GM23338 (cell line): Measurements from ENCODE around the gene KCNK10. TPM values are rescaled to one million over a fixed set of nuclear protein-coding genes. Genes with fewer than 3 reads are reported as not detected.
A peak's percentile ranks its signal among the peaks of the same experiment; 100 is the strongest.

Experiments
- ATAC-seq: fragments of 200-7000 bp; cut with Tn5 transposase; 3 replicates; pipeline ENCODE4 v1.9.1; 2020
- DNase-seq: peaks from one replicate; pipeline ENCODE4 v3.0.0-alpha.2; 2015; ENCODE audit warnings: low spot score
- H2AFZ ChIP-seq: fragments of 200-600 bp; sonication (generic); 2 replicates; pipeline ENCODE4 v1.8.0; 2016; ENCODE audit warnings: antibody characterized with exemption, mild to moderate bottlenecking, moderate library complexity
- H3F3A ChIP-seq: fragments of 200-600 bp; sonication (generic); replicated peaks from 2 replicates; pipeline ENCODE4 v1.8.0; 2017; ENCODE audit warnings: antibody characterized with exemption, mixed run types, low read depth
- H3K27ac ChIP-seq: fragments of 200-600 bp; sonication (generic); 2 replicates; pipeline ENCODE4 v1.6.1; 2016; ENCODE audit warnings: low read depth
- H3K27me3 ChIP-seq: fragments of 200-600 bp; sonication (generic); 2 replicates; pipeline ENCODE4 v1.8.0; 2016; ENCODE audit warnings: mild to moderate bottlenecking, mixed run types, moderate library complexity; ENCODE audit not compliant: insufficient read depth
- H3K36me3 ChIP-seq: fragments of 200-600 bp; sonication (generic); 2 replicates; pipeline ENCODE4 v1.8.0; 2016; ENCODE audit warnings: mild to moderate bottlenecking; ENCODE audit not compliant: insufficient read depth
- H3K4me1 ChIP-seq: fragments of 200-600 bp; sonication (generic); 2 replicates; pipeline ENCODE4 v1.8.0; 2016; ENCODE audit warnings: mild to moderate bottlenecking, moderate library complexity; ENCODE audit not compliant: insufficient read depth
- H3K4me2 ChIP-seq: fragments of 200-600 bp; sonication (generic); 2 replicates; pipeline ENCODE4 v1.7.1; 2017; ENCODE audit warnings: mixed run types
- H3K4me3 ChIP-seq: fragments of 200-600 bp; sonication (generic); 2 replicates; pipeline ENCODE4 v1.6.1; 2016; ENCODE audit warnings: mixed run types
- H3K79me2 ChIP-seq: fragments of 200-600 bp; sonication (generic); replicated peaks from 2 replicates; pipeline ENCODE4 v1.8.0; 2017; ENCODE audit warnings: mild to moderate bottlenecking; ENCODE audit not compliant: insufficient read depth
- H3K9me2 ChIP-seq: fragments of 200-600 bp; sonication (generic); 2 replicates; pipeline ENCODE4 v1.8.0; 2017; ENCODE audit not compliant: insufficient read depth
- H4K20me1 ChIP-seq: fragments of 200-600 bp; sonication (generic); replicated peaks from 2 replicates; pipeline ENCODE4 v1.8.0; 2017; ENCODE audit warnings: mild to moderate bottlenecking; ENCODE audit not compliant: insufficient read depth
- H3K27ac Mint-ChIP-seq: 2 replicates; pipeline ENCODE4 v1.8.0; 2020; ENCODE audit warnings: inconsistent platforms, mild to moderate bottlenecking, moderate library complexity, mixed read lengths
- H3K27me3 Mint-ChIP-seq: 3 replicates; pipeline ENCODE4 v1.8.0; 2022; ENCODE audit warnings: low read depth, mild to moderate bottlenecking, moderate library complexity, mixed read lengths, inconsistent platforms; ENCODE audit not compliant: insufficient read depth, poor library complexity
- H3K36me3 Mint-ChIP-seq: 3 replicates; pipeline ENCODE4 v1.8.0; 2021; ENCODE audit warnings: low read depth, mild to moderate bottlenecking, inconsistent platforms, moderate library complexity, mixed read lengths
- H3K4me1 Mint-ChIP-seq: 3 replicates; pipeline ENCODE4 v1.8.0; 2020; ENCODE audit warnings: mild to moderate bottlenecking, inconsistent platforms, mixed read lengths
- H3K4me3 Mint-ChIP-seq: 3 replicates; pipeline ENCODE4 v1.8.0; 2021; ENCODE audit warnings: moderate library complexity, mild to moderate bottlenecking, inconsistent platforms, mixed read lengths
- H3K9me3 Mint-ChIP-seq: 3 replicates; pipeline ENCODE4 v1.8.0; 2020; ENCODE audit warnings: moderate library complexity, mild to moderate bottlenecking, inconsistent platforms, mixed read lengths
- CREB1 ChIP-seq: fragments of 250-450 bp; sonication (Bioruptor Pico); IDR thresholded peaks from 2 replicates; pipeline ENCODE4 v1.5.0; 2020; ENCODE audit warnings: low read depth, mild to moderate bottlenecking, moderate library complexity
- CTCF ChIP-seq, 2 experiments: fragments of 200-600 bp in 1 of 2; sonication (generic) in 1 of 2; conservative IDR thresholded peaks; 2 replicates each; pipeline versions ENCODE4 v1.5.1 to v1.6.1; 2016 to 2017; ENCODE audit warnings: antibody characterized with exemption in 2 of 2, low read depth in 2 of 2, mild to moderate bottlenecking in 2 of 2, moderate library complexity in 1 of 2
- ETS1 ChIP-seq: IDR thresholded peaks from 2 replicates; pipeline ENCODE4 v1.6.1; 2016; ENCODE audit warnings: antibody characterized with exemption
- EZH2 ChIP-seq: fragments of 200-600 bp; sonication (generic); IDR thresholded peaks from one replicate; pipeline ENCODE4 v1.8.0; 2017; ENCODE audit warnings: antibody characterized with exemption, mild to moderate bottlenecking, low read depth; ENCODE audit not compliant: unreplicated experiment
- JUNB ChIP-seq: IDR thresholded peaks from one replicate; pipeline ENCODE4 v1.6.1; 2016; ENCODE audit warnings: antibody characterized with exemption; ENCODE audit not compliant: unreplicated experiment
- NANOG ChIP-seq: IDR thresholded peaks from 2 replicates; pipeline ENCODE4 v1.6.1; 2016; ENCODE audit warnings: antibody characterized with exemption, borderline replicate concordance
- REST ChIP-seq: IDR thresholded peaks from one replicate; pipeline ENCODE4 v1.6.1; 2018; ENCODE audit warnings: antibody characterized with exemption; ENCODE audit not compliant: unreplicated experiment
- STAT1 ChIP-seq: IDR thresholded peaks from one replicate; pipeline ENCODE4 v1.6.1; 2016; ENCODE audit warnings: antibody characterized with exemption; ENCODE audit not compliant: unreplicated experiment
- ZNF114 ChIP-seq: fragments of 250-450 bp; sonication (Bioruptor Pico); IDR thresholded peaks from 2 replicates; pipeline ENCODE4 v1.5.0; 2020; ENCODE audit warnings: mild to moderate bottlenecking, moderate library complexity
- ZNF331 ChIP-seq: fragments of 250-450 bp; sonication (Bioruptor Pico); IDR thresholded peaks from 2 replicates; pipeline ENCODE4 v1.5.0; 2020; ENCODE audit warnings: low read depth, mild to moderate bottlenecking, moderate library complexity
- polyA plus RNA-seq: library from polyadenylated mRNA; unstranded; fragments of >200 nt; fragmentation: Nextera tagmentation; extraction: Ambion mirVana; gene quantifications from 2 replicates; pipeline ENCODE4 v1.2.1, GENCODE V29; 2016
- total RNA-seq: library from RNA; depleted of rRNA; stranded (reverse); fragments of >200 nt; shearing (Covaris generic); gene quantifications from 2 replicates; pipeline ENCODE4 v1.2.3, GENCODE V29; 2014

The KCNK10 gene
- total and polyA plus RNA-seq, 2 experiments from 2014 or later: 0.29 to 1.0 TPM

- TF ChIP-seq REST (no peak), NANOG (no peak), CTCF (conservative IDR thresholded peaks at IDR 0.05; ENCODE audit: low read depth in 2 of 2) (no peak), JUNB (no peak), ZNF331 (CRISPR knock-in tag) (no peak), CREB1 (CRISPR knock-in tag) (no peak), ETS1 (no peak), ZNF114 (CRISPR knock-in tag) (no peak), STAT1 (no peak), EZH2 (no peak)
Measured at GRCh38 chr14:88346048-88346639, 23.1 kb upstream of the KCNK10 start (continued).

- peak; percentile 29 for DNase-seq
- no peaks in the 10 kb centered on the region for H3K4me1 ChIP-seq
- no peak overlapping the region for H3K27ac ChIP-seq
- H3F3A ChIP-seq: no peaks in the 10 kb centered on the region
- Mint-ChIP-seq H3K27ac (no peak overlapping the region), H3K9me3 (no peaks in the 10 kb centered on the region), H3K4me1 (peaks cover 6% of the 10 kb centered on the region), H3K4me3 (no peak overlapping the region), H3K36me3 (no peaks in the 10 kb centered on the region), H3K27me3 (peaks cover 3% of the 10 kb centered on the region)
- no peak overlapping the region for H3K4me3 ChIP-seq
- no peaks in the 10 kb centered on the region for H3K36me3 ChIP-seq
- H4K20me1 ChIP-seq: no peaks in the 10 kb centered on the region
- H3K79me2 ChIP-seq: no peaks in the 10 kb centered on the region
- peak overlapping the region; percentile 9; the same call in 1 of the 2 replicates for H2AFZ ChIP-seq
- H3K4me2 ChIP-seq: no peak overlapping the region
- peak; percentile 49; the same call in 2 of the 3 replicates for ATAC-seq
- H3K9me2 ChIP-seq: no peaks in the 10 kb centered on the region
- no peaks in the 10 kb centered on the region for H3K27me3 ChIP-seq
- TF ChIP-seq REST: no peak
Measured at GRCh38 chr14:88342980-88343379, 19.9 kb upstream of the KCNK10 start.
